Activated T-cell treated with anti-CD3 and anti-CD28 coated beads for 48 hours (primary cell): Measurements from ENCODE around the gene TMC5.

Experiments
- DNase-seq: peaks from one replicate; pipeline ENCODE4 v3.0.0-alpha.2; 2020; ENCODE audit warnings: low read depth

TMC5 gene

GRCh38 chr16:19505600-19506303, 88.1 kb downstream of the TMC5 start:
- no peak for DNase-seq

- DNase-seq = no peak
Observed at GRCh38 chr16:19506965-19507364, 89.3 kb downstream of the TMC5 start.

GRCh38 chr16:19507867-19508266, 90.2 kb downstream of the TMC5 start:
- no peak for DNase-seq

- no peak for DNase-seq
Observed at GRCh38 chr16:19512297-19512696, 94.6 kb downstream of the TMC5 start.

- DNase-seq = no peak
Observed at GRCh38 chr16:19513377-19514053, 95.8 kb downstream of the TMC5 start.

DNA sequence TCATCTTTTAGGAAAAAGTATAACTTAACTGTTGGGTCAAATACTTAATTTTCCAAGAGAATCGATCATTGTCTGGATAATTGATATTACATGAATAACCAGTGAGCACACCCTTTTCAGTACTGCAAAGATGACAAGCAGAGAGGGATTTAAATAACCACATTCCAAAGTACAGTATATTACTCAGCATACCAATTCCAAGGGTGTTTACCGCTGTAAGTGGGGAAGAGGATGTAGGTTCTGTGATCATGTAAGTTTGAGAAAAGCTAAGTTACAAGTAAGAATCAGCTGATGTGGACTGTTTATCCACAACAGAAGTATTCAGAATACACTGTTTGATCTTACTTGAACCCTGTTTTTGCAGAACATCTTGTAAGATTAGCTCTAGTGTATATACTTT, 98.1 kb downstream of the TMC5 start:
- no peak for DNase-seq

GRCh38 chr16:19517424-19518089, 99.9 kb downstream of the TMC5 start:
- DNase-seq = no peak

DNA sequence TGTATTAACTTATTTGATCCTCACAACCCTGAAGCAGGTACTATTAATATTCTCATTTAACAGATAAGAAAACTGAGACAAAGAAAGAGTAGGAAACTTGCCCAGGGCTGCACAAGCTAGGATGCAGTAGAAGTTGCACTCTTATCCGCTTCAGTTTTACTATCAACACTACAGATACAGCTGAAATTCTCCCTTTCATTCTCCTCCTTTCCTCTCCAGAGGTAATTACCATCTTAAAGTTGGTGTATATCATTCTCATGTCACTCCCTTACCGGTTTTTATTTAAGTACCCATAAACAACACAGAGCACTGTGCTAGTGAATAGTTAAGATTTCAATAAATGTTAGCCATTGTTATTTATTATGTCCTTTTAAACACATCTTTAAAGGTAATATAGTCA, 100.7 kb downstream of the TMC5 start:
- DNase-seq = no peak

DNA sequence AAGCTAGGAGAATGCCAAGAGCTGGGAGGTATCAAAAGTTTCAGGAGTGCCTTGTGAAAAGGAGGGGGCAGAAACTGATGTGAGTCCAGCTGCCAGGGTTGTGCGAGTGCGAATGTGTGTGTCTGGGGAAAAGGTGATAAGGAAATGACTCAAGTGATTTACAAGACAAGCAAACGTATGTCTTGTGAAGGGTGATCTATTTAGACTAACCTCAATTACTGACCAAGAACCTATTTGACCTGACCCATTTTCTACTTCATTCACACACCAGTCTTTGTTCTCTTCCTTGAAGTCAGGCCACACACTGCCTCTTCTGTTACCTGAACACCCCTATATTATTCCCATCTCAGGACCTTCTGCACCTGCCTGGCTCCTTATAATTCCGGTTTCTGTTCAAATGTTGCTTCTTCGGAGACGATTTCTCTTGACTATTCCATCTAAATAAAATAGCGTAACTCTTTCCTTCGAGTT, 103.2 kb downstream of the TMC5 start:
- peak; percentile 16 for DNase-seq

GRCh38 chr16:19521471-19522396, 104.1 kb downstream of the TMC5 start, which contains the start of gene GDE1:
TSS of gene GDE1 (minus strand) at chr16:19522098. CDS start at chr16:19521964, 134 bp downstream.
- peak; percentile 93 for DNase-seq

DNA sequence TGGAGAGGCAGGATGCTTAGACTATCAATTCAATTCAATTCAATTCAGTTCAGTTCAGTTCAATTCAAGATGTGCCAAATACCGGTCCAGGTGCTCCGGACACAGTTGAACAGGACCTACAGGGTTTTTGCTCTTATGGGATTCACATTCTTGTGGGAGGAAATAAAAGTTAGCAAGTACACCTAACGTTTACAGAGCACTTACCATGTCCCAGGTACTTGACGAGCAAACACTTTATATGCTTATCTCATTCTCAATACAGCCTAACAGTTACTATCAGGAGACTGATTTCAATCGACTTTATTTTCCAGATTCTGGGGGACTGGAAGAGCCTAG, 104.7 kb downstream of the TMC5 start:
- no peak for DNase-seq

DNA sequence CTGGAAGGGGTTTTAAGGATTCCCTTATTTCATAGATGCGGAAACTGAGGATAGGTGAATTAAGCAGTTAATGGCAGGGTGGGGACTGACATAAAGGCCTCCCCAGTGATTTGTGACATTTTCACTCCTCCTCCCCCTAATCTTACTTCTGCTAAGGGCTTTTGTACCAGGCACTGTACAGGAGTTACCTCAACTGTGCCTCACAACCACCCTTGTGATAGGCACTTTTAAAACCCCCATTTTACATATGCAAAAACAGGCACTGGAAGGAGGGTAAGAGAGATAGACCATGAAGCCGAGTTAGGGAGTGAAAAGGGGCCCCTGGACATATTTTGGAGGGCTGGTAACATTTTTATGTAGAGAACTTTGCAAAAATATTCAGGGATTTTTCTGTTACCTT, 105.1 kb downstream of the TMC5 start:
- no peak for DNase-seq

GRCh38 chr16:19523184-19523558, 105.5 kb downstream of the TMC5 start:
- no peak for DNase-seq

- peak; percentile 90 for DNase-seq
Observed at GRCh38 chr16:19523559-19524355, 106.1 kb downstream of the TMC5 start, which contains the start of gene CCP110. TSS of gene CCP110 (plus strand) at chr16:19523942. CDS start at chr16:19527882, 3,940 bp downstream.

- DNase-seq = no peak
Observed at GRCh38 chr16:19524356-19524615, 106.6 kb downstream of the TMC5 start.

DNA sequence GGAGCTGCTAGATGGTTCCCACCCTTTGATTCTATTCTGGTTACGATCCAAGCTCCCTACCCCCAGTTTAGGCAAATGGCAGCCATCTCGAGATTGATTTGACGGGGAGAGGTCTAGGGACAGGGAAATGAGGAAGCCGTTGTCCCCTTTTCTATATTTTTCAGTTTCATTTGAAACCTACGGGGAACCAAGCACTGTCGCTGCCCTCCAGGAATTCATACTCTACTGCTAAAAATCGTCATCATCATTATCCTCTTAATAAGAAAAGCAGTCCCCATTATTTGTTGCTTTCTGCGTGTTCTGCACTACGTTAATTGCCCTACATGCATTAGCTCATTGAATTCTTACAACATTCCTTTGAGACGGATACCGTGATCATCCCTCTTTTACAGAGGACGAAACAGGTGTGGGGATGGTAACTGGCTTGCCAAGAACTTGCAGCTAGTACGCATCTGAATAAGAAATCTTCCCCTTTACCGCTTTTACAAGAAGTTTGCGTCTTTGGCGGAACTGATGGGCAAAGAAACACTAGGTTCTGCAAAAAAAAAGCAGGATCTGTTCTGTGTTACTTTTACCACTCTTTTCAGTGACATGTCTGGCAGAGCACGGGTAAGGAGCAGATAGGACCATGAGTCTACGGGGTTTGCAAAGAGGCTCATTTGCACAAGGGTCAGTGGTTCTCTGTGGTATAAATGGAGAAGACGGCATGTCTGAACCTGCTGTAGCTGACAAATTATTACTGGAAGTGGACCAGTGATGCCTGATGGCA, 107.1 kb downstream of the TMC5 start:
- no peak for DNase-seq

DNA sequence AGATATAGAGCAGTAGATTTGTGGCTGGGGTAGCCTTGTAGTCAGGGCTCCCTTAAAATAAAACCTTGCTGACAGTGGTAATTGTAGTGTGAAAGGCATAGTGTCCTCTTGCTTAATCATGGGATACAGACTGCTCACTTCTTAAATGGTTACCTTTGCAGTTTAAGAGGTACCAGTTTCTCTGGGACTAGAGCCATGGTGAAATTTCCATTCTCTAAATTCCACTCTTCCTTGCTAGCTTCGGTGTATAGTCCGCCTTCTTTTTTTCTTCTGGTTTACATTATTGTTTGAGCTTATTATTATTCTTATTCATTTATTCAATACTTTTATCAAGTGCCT, 107.7 kb downstream of the TMC5 start:
- no peak for DNase-seq

DNA sequence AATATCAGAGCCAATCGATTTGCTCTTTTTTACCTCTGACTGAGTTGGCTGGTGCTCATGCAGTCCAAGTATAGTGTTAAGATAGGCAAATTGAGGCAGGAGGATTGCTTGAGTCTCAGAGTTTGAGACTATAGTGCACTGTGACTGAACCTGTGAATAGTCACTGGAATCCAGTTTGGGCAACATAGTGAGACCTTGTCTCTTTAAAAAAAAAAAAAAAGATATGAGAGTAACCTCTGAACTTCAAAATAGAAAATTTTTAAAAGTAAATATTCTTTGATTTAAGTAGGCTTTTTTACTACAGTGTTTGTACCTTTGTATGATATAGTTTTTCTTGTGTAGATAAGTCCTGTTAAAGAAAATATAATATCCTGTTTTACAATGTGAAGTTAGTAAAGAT, 109.5 kb downstream of the TMC5 start:
- no peak for DNase-seq

- DNase-seq = no peak
Observed at GRCh38 chr16:19528666-19529065, 111.0 kb downstream of the TMC5 start.

DNA sequence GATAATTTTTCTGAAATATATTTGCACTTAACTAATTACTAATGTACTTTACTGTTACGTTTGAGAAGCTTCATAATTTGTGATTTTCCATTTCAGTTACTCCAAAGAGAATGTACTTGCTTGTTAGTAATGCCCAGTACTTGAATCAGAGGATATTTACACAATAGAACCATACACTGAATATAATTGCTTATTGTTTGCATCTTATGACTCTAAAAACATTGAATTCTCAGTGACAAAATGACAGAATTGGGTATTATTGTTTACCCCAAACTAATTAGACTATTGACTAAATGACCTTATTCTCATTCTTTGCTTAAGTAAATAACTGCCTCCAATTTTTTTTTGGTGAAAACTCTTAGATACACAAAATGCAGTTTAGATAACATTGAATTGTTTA, 114.9 kb downstream of the TMC5 start:
- DNase-seq = no peak
